GM19467 (cell line): ENCODE data around the gene PCBP3.

Experiments
- ATAC-seq: cut with Tn5 transposase; IDR thresholded peaks from one replicate; pipeline ENCODE4 v1.9.1; 2021; ENCODE audit warnings: mild to moderate bottlenecking, moderate library complexity; ENCODE audit not compliant: unreplicated experiment

The PCBP3 gene

DNA sequence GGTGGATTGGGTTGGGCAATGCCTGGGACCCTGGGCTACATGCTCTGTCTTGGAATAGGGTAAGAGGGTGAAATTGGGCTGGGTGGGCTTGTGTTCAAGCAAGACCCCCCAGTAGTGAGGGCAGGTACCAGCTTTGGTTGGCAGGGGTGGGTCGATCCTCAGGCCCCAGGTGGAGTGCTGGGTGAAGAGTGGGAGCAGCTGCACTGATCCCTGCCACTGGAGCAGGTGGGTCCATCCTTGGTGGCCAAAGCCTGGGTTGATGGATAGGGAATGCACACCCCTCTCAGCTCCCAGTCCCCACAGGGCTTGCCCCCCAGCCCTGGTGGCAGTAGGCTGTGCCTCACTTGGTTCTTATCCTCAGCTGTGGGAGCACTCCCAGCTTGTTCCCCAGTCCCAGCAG lies 135.2 kb downstream of the PCBP3 start:
- ATAC-seq: no peak

DNA sequence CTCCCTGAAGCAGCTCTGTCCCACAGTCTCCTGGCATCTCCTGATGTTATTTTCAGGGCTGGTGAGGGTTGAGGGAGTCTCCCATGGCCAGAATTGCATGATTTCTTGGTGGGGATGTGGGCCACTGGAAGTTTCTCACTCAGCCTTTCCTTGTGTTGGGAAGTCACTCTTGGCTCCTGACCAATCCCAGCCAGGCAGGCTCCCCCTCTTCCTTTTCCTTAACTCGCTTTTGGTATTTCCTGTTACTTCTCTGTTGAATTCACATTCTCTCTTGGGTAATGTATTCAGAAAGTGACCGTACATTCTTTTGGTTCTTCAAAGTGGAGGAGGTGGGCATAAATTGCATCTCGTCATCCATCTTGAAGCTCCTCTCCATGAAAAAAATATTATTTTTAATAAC lies 135.7 kb downstream of the PCBP3 start:
- no peak for ATAC-seq

DNA sequence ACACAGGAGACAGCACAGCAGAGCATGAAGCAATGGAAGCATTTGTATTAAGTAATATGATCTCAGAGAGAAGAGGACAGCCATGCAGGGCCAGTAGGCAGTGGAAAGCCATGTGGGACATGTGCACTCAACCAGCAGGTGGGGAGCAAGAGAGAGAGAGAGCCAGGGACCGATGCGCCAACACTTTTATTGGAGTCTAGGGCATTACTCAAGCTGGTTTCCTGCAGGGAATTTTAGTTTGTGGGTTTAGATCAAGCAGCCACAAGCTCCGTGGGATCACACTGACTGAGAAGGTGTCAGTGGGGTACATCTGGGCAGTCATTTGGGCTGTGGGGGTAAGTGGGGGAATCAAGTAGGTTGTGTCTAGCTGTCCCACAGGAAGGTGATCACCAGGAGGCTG lies 137.1 kb downstream of the PCBP3 start:
- no peak for ATAC-seq

DNA sequence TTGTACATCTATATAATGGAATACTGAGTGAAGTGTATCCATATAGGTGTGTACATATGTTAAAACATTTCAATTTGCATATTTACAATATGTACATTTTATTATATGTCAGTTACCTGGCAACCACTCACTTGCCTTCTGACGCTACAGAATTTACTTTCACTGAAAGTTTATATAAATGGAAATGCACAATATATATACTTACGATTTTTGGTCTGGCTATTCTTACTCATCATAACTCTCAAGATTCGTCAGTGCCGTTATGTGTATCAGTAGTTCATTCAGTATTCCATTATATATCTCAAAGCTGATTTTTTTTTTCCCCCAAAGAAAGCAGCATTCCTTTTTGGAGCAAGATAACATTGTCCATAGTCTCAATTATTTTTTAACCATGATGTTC lies 138.2 kb downstream of the PCBP3 start:
- no peak for ATAC-seq

DNA sequence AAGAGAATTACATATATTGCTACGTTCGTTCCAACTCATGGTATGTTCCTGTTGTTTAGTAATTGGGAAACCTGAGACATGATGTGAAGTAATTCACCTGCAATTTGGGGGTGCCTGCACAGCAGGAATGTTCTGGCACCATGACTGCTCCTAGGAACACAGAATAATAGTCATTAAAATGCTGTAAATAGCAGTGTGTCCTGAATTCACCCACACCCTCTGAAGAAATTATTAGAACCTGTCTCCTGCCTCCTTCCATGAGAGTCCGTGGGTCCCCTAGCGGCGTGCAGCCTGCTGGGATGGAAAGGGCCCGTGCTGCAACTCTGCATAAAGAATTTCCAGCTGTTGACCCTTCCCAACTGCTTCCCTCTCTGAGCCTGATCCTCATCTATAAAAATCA lies 143.1 kb downstream of the PCBP3 start:
- no peak for ATAC-seq

DNA sequence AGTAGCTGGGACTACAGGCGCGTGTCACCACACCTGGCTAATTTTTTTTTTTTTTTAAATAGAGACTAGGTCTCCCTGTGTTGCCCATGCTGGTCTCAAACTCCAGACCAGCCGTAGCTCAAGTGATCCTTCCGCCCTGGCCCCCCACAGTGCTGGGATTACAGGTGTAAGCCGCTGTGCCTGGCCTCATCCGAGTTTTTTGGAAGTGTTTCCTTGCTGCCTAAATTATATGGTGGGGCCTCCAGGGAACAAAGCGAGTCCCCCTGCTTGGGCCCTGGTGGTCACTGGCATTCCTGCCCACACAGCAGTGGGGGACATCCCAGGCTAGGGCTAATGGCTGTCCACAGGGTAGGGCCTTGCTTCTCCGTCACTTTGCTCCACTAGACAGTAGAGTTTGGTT lies 143.8 kb downstream of the PCBP3 start:
- ATAC-seq: no peak

DNA sequence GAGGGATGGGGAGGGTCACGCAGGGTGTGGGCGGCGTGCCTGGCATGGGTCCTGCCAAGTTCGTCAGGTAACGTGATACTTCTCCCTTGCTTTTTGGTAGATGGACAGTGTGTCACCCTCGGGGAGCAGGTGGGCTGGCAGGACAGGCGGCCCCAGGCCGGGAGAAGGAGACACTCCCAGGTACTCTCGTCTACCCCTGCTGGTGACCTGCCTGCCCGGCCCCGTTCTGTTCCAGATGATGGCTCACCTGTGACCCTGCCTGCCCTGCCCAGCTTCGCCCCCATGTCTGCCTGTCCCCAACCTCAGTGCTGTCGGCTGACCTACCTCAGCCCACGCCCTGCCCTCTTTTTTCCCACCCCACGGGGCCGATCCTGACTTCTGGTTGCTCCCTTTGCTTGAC lies 144.7 kb downstream of the PCBP3 start:
- ATAC-seq: no peak

DNA sequence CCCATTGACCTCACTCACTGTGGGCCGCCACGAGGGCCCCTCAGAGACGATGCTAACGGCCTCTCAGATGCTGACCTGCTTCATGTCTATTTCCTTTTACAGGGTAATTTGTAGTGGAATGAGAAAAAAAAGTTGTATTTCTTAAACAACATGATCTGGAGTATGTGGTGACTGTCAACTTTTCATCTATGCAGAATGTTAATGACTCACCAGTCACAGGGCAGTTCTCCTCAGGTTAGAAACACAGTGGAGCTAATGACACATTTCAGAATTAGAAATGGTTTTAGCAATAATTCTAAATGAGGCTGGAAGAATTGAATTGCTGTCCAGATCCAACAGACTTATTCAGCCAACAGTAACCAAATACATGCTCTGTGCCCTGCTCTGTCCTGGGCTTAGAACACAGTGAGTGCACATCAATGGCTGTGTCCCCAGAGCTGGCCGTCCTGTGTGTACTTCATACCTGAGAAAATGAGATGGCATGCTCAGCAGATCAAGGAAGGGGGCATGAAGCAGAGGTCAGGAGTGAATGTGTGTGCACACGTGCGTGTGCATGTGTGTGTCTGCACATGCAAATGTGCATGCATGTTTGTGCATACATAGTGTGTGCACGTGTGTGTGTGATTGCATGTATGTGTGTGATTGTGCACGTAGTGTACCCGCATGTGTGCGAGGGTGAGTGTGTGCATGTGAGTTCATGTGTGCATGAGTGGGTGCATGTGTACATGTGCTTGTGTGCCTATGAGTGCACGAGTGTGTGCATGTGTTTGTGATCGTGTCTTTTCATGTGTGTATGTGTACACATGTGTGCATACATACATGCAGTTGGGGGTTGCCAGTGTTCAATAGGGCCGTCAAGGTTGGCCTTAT lies 145.3 kb downstream of the PCBP3 start:
- ATAC-seq: no peak

DNA sequence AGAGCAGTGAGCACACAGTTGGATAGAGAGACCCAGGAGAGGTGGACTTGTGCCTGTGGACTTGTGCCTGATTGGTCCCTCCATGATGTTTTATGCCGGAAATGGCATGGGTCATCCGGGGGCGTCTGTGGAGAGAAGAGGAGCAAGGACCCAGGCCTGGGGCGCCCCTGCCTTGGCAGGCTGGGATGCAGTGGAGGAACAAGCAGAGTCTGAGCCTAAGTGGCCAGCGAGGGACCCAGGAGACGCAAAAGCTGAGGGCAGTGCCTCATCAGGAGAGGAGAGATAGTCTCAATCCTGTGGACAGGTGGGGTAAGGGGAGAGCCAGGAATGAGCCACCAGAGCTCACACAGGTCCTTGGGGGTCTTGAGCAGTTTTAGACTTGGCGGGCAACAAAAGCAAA lies 146.9 kb downstream of the PCBP3 start:
- ATAC-seq: no peak

DNA sequence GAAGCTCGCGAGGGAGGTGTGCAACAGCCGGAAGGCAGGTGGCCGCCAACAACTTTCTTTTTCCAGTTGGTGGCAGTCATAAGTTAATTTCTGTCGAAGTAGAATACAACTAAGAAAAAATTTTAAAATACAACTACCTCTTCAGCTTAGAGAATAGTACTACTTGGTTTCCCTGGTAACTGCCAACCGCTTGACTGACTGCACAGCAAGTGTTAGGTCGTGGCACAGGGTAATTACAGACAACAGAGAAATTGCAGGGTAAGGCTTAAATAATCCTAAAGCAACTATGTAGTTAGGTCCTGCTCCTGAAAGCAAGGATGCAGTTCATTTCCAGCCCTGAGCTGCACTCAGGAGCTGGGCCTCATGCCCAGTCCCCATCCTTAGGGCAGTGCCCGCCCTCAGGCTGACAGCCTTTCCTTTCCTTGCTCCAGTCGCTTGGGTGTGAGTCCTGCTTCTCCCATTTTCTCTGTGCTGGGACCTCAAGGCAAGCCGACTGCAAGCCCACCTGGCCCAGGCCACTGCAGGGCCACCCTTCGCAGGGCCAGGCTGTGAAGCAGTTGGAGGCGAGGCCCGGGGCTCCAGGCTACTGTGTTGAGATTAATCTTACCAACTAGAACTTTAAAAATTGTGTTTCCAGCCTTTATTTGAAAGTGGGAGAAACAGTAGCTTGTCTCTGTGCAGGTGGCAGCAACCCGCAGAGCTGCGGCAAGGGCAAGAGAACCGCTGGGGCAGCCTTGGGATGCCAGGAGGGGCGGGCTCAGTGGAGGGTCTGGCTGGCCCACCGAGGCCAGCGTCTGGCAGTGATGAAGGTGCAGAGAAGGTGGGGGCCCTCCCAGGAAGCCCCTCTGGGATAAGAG lies 148.3 kb downstream of the PCBP3 start:
- no peak for ATAC-seq

DNA sequence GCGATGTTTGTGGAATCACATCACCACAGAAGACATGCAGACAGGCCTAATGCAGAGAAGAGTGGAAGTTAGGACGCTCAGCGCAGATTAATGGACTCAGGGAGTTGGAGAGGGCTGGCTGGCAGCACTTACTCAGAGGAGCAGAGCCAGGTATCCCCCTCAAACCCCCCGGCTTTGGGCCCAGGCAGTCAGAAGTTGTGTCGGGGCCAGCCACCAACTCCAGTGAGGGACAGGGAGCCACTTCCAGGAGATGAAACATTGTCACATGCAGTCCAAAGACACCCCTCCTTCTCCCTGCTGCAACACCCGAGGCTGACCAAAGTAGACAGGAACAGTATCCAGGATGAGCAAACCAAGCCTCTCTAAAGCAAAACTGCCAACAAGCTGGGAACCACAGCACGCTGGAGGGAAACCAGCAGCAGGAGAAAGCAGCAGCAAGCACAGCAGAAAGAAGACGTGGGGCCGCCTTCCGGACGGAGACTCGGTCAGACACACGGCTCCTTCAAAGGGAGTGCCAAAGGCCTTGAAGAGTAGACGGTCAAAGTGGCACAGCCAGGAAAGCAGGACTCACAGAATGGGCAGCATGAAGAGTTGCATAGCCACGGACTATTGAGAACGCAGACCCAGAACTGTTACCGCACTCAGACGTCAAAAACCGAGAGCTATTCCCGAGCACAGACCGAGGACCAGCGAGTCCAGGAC lies 149.3 kb downstream of the PCBP3 start:
- ATAC-seq: no peak

DNA sequence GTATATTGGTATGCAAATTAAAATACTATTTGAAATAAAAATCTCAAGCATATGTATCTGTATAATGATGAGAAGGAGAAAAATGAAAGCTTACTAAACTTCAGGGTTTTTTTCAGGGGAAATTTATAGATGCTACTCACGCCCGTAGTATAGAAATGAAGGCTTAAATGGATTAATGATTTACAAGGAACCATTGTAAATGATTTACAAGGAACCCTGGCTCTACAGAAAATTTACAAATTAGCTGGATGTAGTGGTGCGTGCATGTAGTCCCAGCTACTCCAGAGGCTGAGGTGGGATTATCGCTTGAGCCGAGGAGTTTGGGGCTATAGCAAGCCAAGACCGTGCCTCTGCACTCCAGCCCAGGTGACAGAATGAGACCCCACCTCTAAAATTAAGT lies 150.5 kb downstream of the PCBP3 start:
- ATAC-seq: no peak

DNA sequence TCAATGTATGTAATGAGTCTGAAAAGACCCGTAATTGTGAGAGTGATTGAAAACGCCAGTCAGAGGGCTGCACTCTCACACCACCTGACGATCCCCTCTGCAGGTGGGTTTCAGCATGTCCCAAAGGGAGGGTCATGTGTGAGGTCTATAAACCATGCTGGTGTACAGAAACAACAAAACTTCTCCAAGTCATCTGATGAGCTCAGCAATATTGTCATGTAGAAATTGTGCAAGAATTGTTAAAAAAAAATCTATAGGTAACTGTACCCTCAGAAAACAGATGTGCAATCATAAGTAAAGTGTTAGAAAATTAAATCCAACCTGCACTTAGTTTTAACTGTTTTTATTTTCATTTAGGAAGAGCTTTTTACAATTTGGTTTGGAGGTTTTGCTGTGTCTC lies 152.5 kb downstream of the PCBP3 start:
- no peak for ATAC-seq

DNA sequence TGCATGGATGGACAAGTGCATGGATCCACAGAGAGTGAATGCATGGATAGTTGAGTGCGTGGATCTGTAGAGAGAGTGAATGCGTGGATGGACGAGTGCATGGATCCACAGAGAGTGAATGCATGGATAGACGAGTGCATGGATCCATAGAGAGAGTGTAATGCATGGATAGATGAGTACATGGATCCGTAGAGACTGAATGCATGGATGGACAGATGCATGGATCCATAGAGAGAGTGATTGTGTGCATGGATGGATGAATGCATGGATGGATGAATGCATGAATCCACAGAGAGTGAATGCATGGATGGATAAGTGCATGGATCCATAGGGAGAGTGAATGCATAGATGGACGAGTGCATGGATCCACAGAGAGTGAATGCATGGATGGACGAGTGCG lies 153.8 kb downstream of the PCBP3 start:
- ATAC-seq: no peak

DNA sequence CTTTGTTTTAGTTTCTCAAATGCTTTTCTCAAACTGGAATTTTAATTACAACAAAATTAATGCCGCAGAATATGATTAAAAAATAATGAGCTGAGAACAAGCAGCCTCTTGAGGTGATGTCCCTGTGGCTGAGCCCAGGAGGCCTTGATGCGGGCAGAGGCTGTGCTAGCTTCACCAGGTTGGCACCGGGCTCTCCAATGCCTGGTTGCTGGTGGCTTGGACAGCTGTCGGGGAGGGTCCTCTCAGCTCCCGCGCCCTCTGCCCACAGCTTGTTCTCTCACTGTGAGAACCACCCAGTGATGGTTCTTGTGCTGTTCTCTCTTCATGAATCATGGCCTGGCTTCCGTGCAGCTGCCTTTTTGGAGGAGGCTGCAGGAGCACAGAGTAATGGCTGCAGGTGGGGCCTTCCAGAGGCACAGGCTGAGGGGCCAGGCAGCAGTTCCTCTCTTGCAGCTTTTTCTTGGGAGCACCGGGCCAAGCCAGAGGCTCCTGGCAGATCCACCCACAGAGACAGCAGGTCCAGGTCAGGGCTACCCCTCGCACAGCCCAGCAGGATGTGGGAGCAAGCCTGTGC lies 156.3 kb downstream of the PCBP3 start:
- no peak for ATAC-seq

DNA sequence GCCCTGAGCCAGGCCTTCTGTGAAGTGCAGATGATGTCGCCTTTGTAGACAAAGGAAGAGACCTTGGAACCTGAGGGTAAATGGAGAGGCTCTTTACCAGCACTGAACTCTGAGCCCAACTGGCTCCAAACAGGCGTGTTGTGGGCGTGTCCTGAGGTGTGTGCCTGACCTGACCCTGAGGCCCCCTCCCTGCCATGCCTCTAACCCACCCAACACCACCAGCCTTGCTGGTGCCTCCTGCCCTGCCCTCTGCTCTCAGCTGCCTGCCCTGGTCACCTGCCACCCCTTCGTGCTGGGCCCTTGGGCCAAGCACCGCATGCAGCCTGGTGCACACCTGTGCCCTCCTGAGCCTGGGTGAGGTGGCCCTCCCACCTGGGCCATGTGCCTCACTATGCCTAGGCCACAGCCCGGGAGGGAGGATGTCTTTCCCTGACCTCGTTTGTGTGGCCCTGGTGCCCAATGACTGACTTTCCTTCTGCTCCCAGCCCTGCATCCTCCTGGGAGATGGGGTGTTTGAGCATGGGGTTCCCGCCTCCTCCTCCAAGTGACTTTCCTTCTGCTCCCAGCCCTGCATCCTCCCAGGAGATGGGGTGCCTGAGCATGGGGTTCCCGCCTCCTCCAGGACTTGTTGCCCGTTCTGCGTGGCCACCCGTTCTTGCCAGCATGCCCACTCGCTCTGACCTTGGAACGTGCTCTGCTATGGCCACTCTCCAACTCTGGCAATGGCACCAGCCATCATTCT lies 157.0 kb downstream of the PCBP3 start:
- ATAC-seq: no peak

DNA sequence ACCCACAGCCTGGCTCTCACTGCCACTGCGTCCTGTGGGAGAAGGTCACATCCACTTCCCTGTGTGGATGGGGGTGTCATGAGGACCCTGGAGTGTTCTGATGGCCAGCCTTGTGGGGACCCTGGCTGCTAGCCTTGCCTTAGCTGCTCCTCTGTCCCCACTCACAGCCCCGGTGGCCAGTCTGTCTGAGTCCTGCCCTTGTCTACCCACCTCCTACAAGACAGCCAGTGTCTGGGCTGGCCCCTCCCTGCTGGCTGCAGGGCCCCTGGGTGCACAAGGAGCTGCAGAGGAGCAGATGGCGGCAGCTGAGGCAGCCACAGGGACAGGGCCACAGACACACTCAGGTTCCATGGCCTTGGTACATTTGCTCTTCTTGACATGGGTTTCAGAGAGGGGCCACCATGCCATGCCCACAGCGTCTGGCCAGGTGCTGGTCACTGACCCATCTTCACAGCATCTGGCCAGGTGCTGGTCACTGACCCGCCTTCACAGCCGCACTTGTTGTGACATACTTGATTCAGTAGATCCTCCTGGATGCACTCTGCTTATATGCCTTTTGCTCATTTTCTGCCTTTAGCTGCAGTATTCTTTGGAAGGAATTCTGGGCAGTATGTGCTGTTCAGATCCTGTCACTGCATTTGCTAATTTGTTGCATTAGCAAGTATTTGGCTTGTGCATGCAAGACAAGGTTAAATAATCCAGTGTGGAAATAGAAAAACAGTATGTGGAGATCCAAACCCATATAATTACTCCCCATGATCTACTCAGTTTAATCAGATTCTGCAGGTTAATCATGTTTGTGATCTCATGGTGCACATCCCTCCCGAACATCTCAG lies 157.8 kb downstream of the PCBP3 start:
- no peak for ATAC-seq

DNA sequence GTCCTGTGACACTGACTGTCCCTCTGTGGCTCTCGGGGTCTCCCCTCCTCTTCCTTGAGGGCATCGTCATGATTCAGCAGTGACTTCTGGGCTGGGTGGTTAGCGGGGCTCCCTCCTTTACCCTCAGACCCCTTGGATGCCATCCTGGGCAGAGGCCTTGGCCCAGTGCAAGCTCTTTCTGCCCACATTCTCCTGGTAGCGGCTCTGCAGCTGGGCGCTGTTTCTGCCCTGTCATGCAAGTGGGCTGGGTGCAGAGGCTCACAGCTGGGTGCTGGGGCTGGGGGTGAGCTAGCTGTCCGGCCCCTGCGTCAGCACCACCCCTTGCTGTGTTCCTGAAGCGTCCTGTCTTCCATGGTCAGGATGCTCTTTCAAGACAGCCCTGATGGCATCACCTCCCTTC lies 158.5 kb downstream of the PCBP3 start:
- ATAC-seq: no peak

DNA sequence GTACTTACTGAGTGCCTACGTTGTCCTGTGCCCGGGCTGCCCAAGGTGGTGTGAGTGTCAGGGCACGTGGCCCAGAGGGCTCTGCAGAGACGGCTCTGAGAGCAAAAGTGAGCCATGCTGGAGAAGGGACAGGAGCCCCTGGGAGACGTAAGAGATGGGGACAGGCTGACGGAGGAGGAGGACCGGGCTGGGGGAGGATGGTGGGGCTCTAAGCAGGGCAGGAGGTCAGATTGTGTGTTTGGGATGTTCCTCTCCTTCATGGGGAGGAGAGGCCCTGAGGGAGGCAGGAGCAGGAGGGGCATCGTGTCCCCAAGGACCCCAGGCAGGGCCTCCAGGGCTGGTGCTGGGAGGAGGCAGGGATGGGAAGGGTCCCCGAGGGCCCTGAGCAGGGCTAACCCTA lies 158.9 kb downstream of the PCBP3 start:
- ATAC-seq: no peak
